ENCODE results near the gene PLXNC1.
"Not testable (repeated sequence)": the region's sequence is repeated elsewhere in the genome, so short reads cannot be mapped to it uniquely, and the experiment has no call there.

The PLXNC1 gene

GRCh38 chr12:94305130-94305957 is 157.0 kb downstream of the PLXNC1 start:
- peak in 1 of 2 experiments; percentile 23 for DNase-seq

GRCh38 chr12:94308612-94309011 is 160.2 kb downstream of the PLXNC1 start:
- no peak for DNase-seq

GRCh38 chr12:94309373-94309772 is 161.0 kb downstream of the PLXNC1 start:
- DNase-seq: no peak

- no peak for DNase-seq
These were observed 164.0 kb downstream of the PLXNC1 start for GRCh38 chr12:94312378-94312777.

- DNase-seq: not testable (repeated sequence)
These were observed 168.2 kb downstream of the PLXNC1 start for GRCh38 chr12:94316600-94316999.

- no peak for DNase-seq
These were observed 169.8 kb downstream of the PLXNC1 start for GRCh38 chr12:94318181-94318580.

GRCh38 chr12:94320109-94320508 is 171.7 kb downstream of the PLXNC1 start:
- DNase-seq: no peak

GRCh38 chr12:94322346-94322745 is 174.0 kb downstream of the PLXNC1 start:
- no peak for DNase-seq

- no peak for DNase-seq
These were observed 177.9 kb downstream of the PLXNC1 start for GRCh38 chr12:94326234-94326633.

GRCh38 chr12:94326727-94327126 is 178.3 kb downstream of the PLXNC1 start:
- no peak for DNase-seq

GRCh38 chr12:94327809-94328208 is 179.4 kb downstream of the PLXNC1 start:
- no peak for DNase-seq

GRCh38 chr12:94329366-94329765 is 181.0 kb downstream of the PLXNC1 start:
- DNase-seq: no peak

- DNase-seq: no peak
These were observed 185.0 kb downstream of the PLXNC1 start for GRCh38 chr12:94333396-94333795.

GRCh38 chr12:94336211-94336925 is 188.0 kb downstream of the PLXNC1 start:
- no peak for DNase-seq

- DNase-seq: no peak
These were observed 189.8 kb downstream of the PLXNC1 start for GRCh38 chr12:94338006-94338794.

GRCh38 chr12:94340573-94340972 is 192.2 kb downstream of the PLXNC1 start:
- no peak for DNase-seq

GRCh38 chr12:94353130-94353529 is 204.8 kb downstream of the PLXNC1 start:
- no peak for DNase-seq
